ENCODE data around the gene ADAMTSL3. TPM values are rescaled to one million over a fixed set of nuclear protein-coding genes. Genes with fewer than 3 reads are reported as not detected.

The ADAMTSL3 gene
- polyA plus RNA-seq, 1 donor: 8.0 TPM

DNA sequence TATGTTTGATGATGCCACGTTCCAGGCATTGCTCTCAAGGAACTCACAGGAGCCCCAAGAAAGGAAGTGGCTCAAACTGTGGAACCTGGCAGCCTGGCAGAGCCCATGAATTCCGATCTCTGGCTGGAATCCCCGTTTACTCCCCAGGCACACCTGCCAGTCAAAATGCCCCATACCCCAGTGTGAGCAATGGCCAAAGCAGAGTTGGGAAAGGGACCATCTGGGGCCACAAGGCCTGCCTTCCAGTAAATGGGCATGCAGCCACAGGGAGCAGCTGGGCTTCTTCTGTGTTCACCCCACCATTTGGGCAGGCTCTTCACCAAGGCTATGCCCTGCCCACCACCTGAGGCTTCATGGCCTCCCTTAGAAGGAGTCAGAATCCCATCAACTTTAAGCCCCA is 324.7 kb downstream of the ADAMTSL3 start:
- H3K27me3 ChIP-seq (ENCODE audit: control insufficient read depth, insufficient read depth, low read length): no peaks in the 10 kb centered on the region
- H3K4me1 ChIP-seq (ENCODE audit: control insufficient read depth, insufficient read depth, low read length): no peaks in the 10 kb centered on the region
- no peak for DNase-seq
- H3K4me3 ChIP-seq (ENCODE audit: low read length): no peak overlapping the region
- H3K9me3 ChIP-seq (ENCODE audit: control insufficient read depth, low read depth, low read length): no peaks in the 10 kb centered on the region
- no peak overlapping the region for H3K27ac ChIP-seq (ENCODE audit: low read length)
- no CpG with 5 or more reads among the region's 3 CpGs for WGBS (ENCODE audit: insufficient coverage, low lambda C conversion rate)
- no peaks in the 10 kb centered on the region for H3K36me3 ChIP-seq (ENCODE audit: control insufficient read depth, insufficient read depth, low read length)

DNA sequence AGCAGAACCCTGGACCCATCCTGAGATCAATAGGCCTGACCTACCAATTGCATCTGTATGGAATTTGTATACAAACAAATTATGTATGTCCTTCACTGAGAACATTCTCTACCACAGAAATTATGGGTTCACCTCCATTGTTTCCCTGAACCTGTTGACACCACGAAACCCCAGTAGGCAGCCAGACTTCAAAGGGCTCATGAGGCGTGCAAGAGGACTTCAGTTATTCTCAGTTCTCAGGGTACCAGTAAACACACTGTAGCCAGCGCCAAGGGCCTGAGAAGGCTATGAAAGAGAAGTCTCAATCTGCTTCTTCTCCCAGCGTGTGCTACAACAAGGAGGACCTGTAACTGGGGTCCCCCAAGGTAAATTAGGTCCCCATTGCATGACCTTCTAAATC is 326.7 kb downstream of the ADAMTSL3 start:
- Histone ChIP-seq H3K4me1 (ENCODE audit: control insufficient read depth, insufficient read depth, low read length) (no peaks in the 10 kb centered on the region), H3K27ac (ENCODE audit: low read length) (no peak overlapping the region), H3K36me3 (ENCODE audit: control insufficient read depth, insufficient read depth, low read length) (no peaks in the 10 kb centered on the region), H3K4me3 (ENCODE audit: low read length) (no peak overlapping the region), H3K27me3 (ENCODE audit: control insufficient read depth, insufficient read depth, low read length) (no peaks in the 10 kb centered on the region), H3K9me3 (ENCODE audit: control insufficient read depth, low read depth, low read length) (no peaks in the 10 kb centered on the region)
- no peak for DNase-seq
- WGBS (ENCODE audit: insufficient coverage, low lambda C conversion rate): 67% methylated on average over 1 of the region's 4 CpGs

DNA sequence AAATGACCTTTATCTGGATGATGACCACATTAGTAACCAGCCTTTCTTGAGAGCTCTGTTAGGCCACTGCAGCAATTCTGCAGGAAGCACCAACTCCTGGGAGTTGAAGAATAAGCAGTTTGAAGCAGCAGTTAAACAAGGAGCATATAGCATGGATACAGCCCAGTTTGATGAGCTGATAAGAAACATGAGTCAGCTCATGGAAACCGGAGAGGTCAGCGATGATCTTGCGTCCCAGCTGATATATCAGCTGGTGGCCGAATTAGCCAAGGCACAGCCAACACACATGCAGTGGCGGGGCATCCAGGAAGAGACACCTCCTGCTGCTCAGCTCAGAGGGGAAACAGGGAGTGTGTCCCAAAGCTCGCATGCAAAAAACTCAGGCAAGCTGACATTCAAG is 328.8 kb downstream of the ADAMTSL3 start:
- Histone ChIP-seq H3K27ac (ENCODE audit: low read length) (no peak overlapping the region), H3K9me3 (ENCODE audit: control insufficient read depth, low read depth, low read length) (no peaks in the 10 kb centered on the region), H3K27me3 (ENCODE audit: control insufficient read depth, insufficient read depth, low read length) (no peaks in the 10 kb centered on the region), H3K4me1 (ENCODE audit: control insufficient read depth, insufficient read depth, low read length) (no peaks in the 10 kb centered on the region), H3K36me3 (ENCODE audit: control insufficient read depth, insufficient read depth, low read length) (no peaks in the 10 kb centered on the region), H3K4me3 (ENCODE audit: low read length) (no peak overlapping the region)
- whole genome bisulfite sequencing (ENCODE audit: insufficient coverage, low lambda C conversion rate): no CpG with 5 or more reads among the region's 6 CpGs
- no peak for DNase-seq

DNA sequence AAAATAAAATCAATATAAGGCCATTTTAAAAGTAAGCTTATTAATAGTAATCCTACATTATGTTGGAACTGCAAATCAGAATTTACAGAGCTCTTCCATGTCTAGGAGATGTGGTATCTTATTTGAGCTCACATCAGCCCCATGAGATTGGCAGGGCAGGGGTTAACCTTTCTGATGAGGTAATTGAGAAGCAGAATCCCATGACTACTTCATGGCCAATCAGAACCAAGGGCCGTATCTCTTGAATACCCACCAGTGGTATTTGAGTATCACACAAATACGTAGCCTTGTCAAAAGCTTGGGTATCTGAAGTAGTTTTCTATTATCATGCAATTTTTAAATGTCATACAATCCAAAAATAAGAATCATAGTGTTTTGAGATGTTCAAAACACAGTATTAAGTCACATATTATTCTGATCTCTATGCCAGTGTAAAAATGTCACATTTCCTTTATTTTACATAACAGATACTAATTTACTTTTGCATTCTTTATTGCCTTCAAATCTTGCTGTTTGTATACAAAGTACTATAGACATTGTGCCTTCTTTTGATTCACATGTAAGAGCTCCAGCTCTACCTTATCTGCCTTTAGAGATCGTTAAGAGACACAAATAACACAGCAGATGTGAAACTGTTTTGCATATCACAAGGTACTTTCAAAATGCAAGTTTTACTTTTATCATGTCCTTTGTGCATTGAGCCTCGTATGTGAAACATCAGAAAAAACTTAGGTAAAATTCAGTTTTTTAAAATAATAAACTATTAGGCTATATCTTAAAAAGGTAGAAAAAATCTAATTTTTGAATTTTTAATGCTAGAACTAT is 329.9 kb downstream of the ADAMTSL3 start:
- H3K4me1 ChIP-seq (ENCODE audit: control insufficient read depth, insufficient read depth, low read length): no peaks in the 10 kb centered on the region
- 63% methylated on average over 1 of the region's 4 CpGs for WGBS (ENCODE audit: insufficient coverage, low lambda C conversion rate)
- H3K36me3 ChIP-seq (ENCODE audit: control insufficient read depth, insufficient read depth, low read length): no peaks in the 10 kb centered on the region
- no peaks in the 10 kb centered on the region for H3K9me3 ChIP-seq (ENCODE audit: control insufficient read depth, low read depth, low read length)
- H3K27ac ChIP-seq (ENCODE audit: low read length): no peak overlapping the region
- H3K4me3 ChIP-seq (ENCODE audit: low read length): no peak overlapping the region
- no peak for DNase-seq
- no peaks in the 10 kb centered on the region for H3K27me3 ChIP-seq (ENCODE audit: control insufficient read depth, insufficient read depth, low read length)

DNA sequence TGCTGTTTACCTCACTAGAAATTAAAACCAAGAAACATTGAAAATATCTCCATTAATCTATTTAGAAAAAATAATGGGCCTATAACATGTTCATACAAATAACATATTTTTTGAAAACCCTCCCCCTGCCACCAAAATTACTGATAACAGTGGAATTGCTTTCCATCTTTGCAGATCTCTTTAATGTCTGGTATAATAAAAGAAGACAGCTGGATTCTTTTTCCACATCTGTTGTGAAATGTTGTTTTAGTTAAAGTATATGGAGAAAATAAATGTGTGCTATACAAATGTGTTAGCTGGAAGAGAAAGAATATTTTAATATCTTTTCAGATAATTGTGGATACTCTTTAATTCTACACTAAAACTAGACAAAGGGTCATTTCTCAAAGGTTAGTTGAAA is 330.7 kb downstream of the ADAMTSL3 start:
- H3K4me1 ChIP-seq (ENCODE audit: control insufficient read depth, insufficient read depth, low read length): no peaks in the 10 kb centered on the region
- H3K27ac ChIP-seq (ENCODE audit: low read length): no peak overlapping the region
- DNase-seq: no peak
- no peak overlapping the region for H3K4me3 ChIP-seq (ENCODE audit: low read length)
- no peaks in the 10 kb centered on the region for H3K9me3 ChIP-seq (ENCODE audit: control insufficient read depth, low read depth, low read length)
- no peaks in the 10 kb centered on the region for H3K36me3 ChIP-seq (ENCODE audit: control insufficient read depth, insufficient read depth, low read length)
- no peaks in the 10 kb centered on the region for H3K27me3 ChIP-seq (ENCODE audit: control insufficient read depth, insufficient read depth, low read length)

DNA sequence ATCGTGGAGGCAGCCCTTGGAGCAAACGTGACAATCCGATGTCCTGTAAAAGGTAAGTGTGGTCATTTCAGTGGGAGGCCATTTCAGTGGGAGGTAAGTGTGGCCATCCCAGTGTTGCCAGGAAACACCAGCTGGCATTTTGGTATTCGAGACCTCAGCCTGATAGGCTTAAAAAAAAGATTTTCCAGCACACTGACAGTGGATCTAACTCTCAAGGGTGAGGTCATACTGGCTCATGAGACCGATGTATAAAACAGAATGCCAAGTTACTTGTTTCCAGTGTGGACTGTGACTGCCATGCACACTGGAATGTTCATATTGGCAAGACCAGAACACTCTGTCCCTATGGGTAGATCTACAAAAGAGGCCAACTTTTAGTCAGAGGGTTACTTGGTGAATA is 337.2 kb downstream of the ADAMTSL3 start:
- DNase-seq: no peak
- H3K36me3 ChIP-seq (ENCODE audit: control insufficient read depth, insufficient read depth, low read length): no peaks in the 10 kb centered on the region
- H3K4me3 ChIP-seq (ENCODE audit: low read length): no peak overlapping the region
- H3K4me1 ChIP-seq (ENCODE audit: control insufficient read depth, insufficient read depth, low read length): no peaks in the 10 kb centered on the region
- no peaks in the 10 kb centered on the region for H3K27me3 ChIP-seq (ENCODE audit: control insufficient read depth, insufficient read depth, low read length)
- no peaks in the 10 kb centered on the region for H3K9me3 ChIP-seq (ENCODE audit: control insufficient read depth, low read depth, low read length)
- H3K27ac ChIP-seq (ENCODE audit: low read length): no peak overlapping the region
- WGBS (ENCODE audit: insufficient coverage, low lambda C conversion rate): no CpG with 5 or more reads among the region's 5 CpGs

DNA sequence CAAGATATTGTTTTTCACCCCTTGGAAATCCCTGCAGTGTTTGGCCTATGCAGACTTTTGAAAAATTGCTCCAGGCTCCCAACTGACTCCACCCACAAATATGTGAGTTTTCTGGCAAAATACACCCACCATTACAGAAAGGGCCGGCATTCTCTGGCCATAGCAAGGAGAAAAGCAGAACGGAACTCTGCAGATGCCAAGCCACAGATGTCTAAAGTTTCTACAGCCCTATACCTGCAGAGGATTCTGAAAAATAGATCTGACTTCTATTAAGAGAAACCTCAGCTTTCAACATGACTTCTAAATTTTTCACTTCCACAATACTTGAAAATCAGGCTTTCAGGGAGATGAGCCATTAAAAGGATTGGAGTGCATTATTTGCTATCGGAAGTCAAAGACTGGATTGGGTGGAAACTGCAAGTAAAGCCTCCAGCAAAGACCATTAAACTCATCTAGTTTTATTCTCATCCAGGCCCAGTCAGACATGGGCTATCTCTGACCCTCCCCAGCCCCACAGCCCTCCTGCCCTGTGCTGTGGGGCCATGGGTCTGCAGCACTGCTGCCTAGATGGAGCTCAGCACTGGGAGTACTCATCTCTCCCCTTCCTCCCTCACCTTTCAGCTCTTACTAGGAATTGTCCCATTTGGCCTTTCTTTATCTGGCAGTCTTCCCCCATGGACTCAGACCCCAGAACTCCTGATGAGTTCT is 338.6 kb downstream of the ADAMTSL3 start:
- Histone ChIP-seq H3K4me1 (ENCODE audit: control insufficient read depth, insufficient read depth, low read length) (no peaks in the 10 kb centered on the region), H3K27ac (ENCODE audit: low read length) (no peak overlapping the region), H3K36me3 (ENCODE audit: control insufficient read depth, insufficient read depth, low read length) (no peaks in the 10 kb centered on the region), H3K9me3 (ENCODE audit: control insufficient read depth, low read depth, low read length) (no peaks in the 10 kb centered on the region), H3K27me3 (ENCODE audit: control insufficient read depth, insufficient read depth, low read length) (no peaks in the 10 kb centered on the region), H3K4me3 (ENCODE audit: low read length) (no peak overlapping the region)
- WGBS (ENCODE audit: insufficient coverage, low lambda C conversion rate): no CpG with 5 or more reads among the region's 3 CpGs
- no peak for DNase-seq

DNA sequence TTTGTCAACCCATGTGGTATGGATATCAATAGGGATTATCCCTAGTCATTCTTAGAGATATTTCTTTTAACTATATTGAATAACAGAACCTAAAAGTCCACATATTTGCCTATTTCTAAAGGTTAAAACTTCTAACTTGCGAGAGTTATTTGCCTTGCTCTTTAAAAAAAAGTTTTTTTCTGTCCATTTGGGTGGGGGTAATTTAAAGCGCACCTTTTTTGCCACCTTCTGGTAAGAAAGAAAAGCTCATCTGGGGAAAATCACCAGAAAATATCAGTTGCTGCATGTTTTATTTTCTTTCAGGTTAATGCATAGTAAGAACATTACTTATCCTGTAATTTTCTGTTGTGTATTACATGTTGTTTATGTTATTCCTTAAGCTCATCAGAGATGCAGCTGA is 339.7 kb downstream of the ADAMTSL3 start:
- Histone ChIP-seq H3K36me3 (ENCODE audit: control insufficient read depth, insufficient read depth, low read length) (no peaks in the 10 kb centered on the region), H3K27ac (ENCODE audit: low read length) (no peak overlapping the region), H3K4me3 (ENCODE audit: low read length) (no peak overlapping the region), H3K4me1 (ENCODE audit: control insufficient read depth, insufficient read depth, low read length) (no peaks in the 10 kb centered on the region), H3K27me3 (ENCODE audit: control insufficient read depth, insufficient read depth, low read length) (no peaks in the 10 kb centered on the region), H3K9me3 (ENCODE audit: control insufficient read depth, low read depth, low read length) (no peaks in the 10 kb centered on the region)
- WGBS (ENCODE audit: insufficient coverage, low lambda C conversion rate): 70% methylated on average over 2 of the region's 2 CpGs
- no peak for DNase-seq

DNA sequence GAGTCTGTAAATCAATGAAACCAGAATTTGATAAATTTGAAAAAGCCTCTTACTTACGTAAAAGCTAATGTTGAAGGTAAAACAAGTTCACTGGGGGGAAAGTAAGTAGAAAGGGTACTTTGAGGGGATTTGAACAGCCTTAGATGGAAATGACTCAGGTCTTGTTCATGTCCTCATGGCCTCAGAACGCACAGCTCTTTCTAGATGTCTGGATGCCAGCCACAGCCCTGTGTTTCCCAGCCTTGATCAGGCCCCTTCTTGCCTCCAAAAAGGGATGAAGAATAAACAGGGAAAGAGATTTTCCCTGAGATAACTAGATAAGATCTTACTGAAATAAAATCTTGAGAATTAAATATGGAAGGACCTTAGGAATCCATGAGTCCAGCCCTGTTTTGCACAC is 344.6 kb downstream of the ADAMTSL3 start:
- WGBS (ENCODE audit: insufficient coverage, low lambda C conversion rate): 100% methylated on average over 1 of the region's 2 CpGs
- Histone ChIP-seq H3K9me3 (ENCODE audit: control insufficient read depth, low read depth, low read length) (no peaks in the 10 kb centered on the region), H3K27me3 (ENCODE audit: control insufficient read depth, insufficient read depth, low read length) (no peaks in the 10 kb centered on the region), H3K27ac (ENCODE audit: low read length) (no peak overlapping the region), H3K4me3 (ENCODE audit: low read length) (no peak overlapping the region), H3K4me1 (ENCODE audit: control insufficient read depth, insufficient read depth, low read length) (no peaks in the 10 kb centered on the region), H3K36me3 (ENCODE audit: control insufficient read depth, insufficient read depth, low read length) (no peaks in the 10 kb centered on the region)
- no peak for DNase-seq

DNA sequence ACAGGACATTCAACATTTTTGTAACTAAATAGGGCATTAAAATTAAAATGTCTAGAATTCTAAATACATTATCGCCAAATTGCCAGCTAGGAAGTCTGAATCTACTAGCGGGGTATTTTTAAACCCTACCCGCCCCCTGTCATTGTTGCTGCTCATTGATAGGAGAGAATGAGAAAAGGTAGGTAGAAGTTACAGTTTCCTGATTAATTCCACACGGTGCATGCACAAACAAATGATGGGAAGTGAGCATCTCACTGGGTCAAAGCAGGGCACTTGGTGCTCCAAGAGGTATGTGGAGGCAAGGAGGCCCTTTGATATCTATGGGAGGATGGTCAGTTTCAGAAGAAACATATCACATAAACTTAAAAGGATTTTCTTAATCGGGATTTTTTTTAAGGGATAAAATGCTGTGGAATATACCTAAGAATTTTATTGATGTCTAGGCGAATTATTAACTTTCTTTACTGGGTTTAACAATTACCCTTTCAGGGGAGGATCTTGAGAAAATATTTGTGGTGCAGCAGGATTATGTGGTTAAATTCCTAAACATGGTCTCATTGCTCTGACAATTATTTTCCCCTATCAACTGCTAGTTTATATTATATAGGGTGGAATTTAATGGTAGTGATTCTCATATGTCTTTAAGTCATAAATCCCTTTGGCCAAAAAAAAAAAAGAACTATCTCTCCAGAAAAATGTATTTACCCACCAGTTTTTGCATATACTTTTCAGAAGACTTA is 345.6 kb downstream of the ADAMTSL3 start:
- DNase-seq: no peak
- no peaks in the 10 kb centered on the region for H3K4me1 ChIP-seq (ENCODE audit: control insufficient read depth, insufficient read depth, low read length)
- no peak overlapping the region for H3K4me3 ChIP-seq (ENCODE audit: low read length)
- H3K27me3 ChIP-seq (ENCODE audit: control insufficient read depth, insufficient read depth, low read length): no peaks in the 10 kb centered on the region
- H3K27ac ChIP-seq (ENCODE audit: low read length): no peak overlapping the region
- no peaks in the 10 kb centered on the region for H3K9me3 ChIP-seq (ENCODE audit: control insufficient read depth, low read depth, low read length)
- 40% methylated on average over 2 of the region's 6 CpGs for WGBS (ENCODE audit: insufficient coverage, low lambda C conversion rate)
- H3K36me3 ChIP-seq (ENCODE audit: control insufficient read depth, insufficient read depth, low read length): no peaks in the 10 kb centered on the region
